GM19043 (cell line): ENCODE data around the gene KCNAB3.

ENCODE experiments used
- ATAC-seq: cut with Tn5 transposase; IDR thresholded peaks from one replicate; pipeline ENCODE4 v1.9.1; 2021; ENCODE audit warnings: low read depth; ENCODE audit not compliant: unreplicated experiment

KCNAB3 gene

GRCh38 chr17:7881276-7882054 lies 48.2 kb downstream of the KCNAB3 start:
- ATAC-seq = no peak

GRCh38 chr17:7880076-7880868 lies 49.4 kb downstream of the KCNAB3 start:
- no peak for ATAC-seq

- no peak for ATAC-seq
These were observed 51.4 kb downstream of the KCNAB3 start for GRCh38 chr17:7878234-7878633.

- no peak for ATAC-seq
These were observed 53.8 kb downstream of the KCNAB3 start for GRCh38 chr17:7875804-7876370.

GRCh38 chr17:7873051-7873450 lies 56.6 kb downstream of the KCNAB3 start:
- ATAC-seq = no peak
